HepG2 (cell line): ENCODE results near the gene AXIN1. TPM values are rescaled to one million over a fixed set of nuclear protein-coding genes. Genes with fewer than 3 reads are reported as not detected.

Experiments
- ATAC-seq: fragments of 200-7000 bp; cut with Tn5 transposase; 3 replicates; pipeline ENCODE4 v1.9.1; 2020; ENCODE audit warnings: mild to moderate bottlenecking, moderate library complexity
- BruUV-seq: library from RNA; stranded (reverse); fragments of 400-500 nt; replicated peaks from 2 replicates; lab custom pipeline; 2021; lab: Mats Ljungman, UMichigan
- CTCF ChIA-PET: fragments of 300-600 bp; formaldehyde crosslinking; extraction: SDS; loops from one replicate; lab custom pipeline; 2021; ENCODE audit warnings: low total read pairs, inconsistent platforms, low intra/inter-chr PET ratio; lab: Yijun Ruan, JAX
- POLR2A ChIA-PET: fragments of 350-600 bp; sonication (Branson Sonifier 250); formaldehyde crosslinking; loops from one replicate; lab custom pipeline; 2020; ENCODE audit warnings: antibody characterized with exemption, inconsistent platforms; lab: Yijun Ruan, JAX
- DNase-seq: peaks from one replicate; pipeline ENCODE4 v3.0.0-alpha.2; 2015; ENCODE audit warnings: low spot score
- FAIRE-seq: peaks from 3 replicates; lab custom pipeline; 2011; peaks lifted over from hg19 to GRCh38; lab: Jason Lieb, UNC
- H2AFZ ChIP-seq: one replicate; pipeline ENCODE4 v1.6.1; 2011; ENCODE audit warnings: low read length, inconsistent platforms
- H3K27ac ChIP-seq: fragments of 300-600 bp; 3 replicates; pipeline ENCODE4 v1.8.0; 2011; ENCODE audit warnings: mixed run types, mild to moderate bottlenecking, mixed read lengths, low read length, inconsistent platforms; ENCODE audit not compliant: insufficient read depth; ENCODE audit errors: extremely low read length
- H3K27me3 ChIP-seq, 2 experiments: fragments of 200-600 bp in 1 of 2; 2 replicates in 1 of 2; 3 replicates in 1 of 2; pipeline versions ENCODE4 v1.6.0 to v1.8.0; 2011; ENCODE audit warnings: low read length in 2 of 2, mild to moderate bottlenecking in 2 of 2, moderate library complexity in 2 of 2, inconsistent platforms in 1 of 2; ENCODE audit not compliant: insufficient read depth in 2 of 2, control insufficient read depth in 1 of 2
- H3K36me3 ChIP-seq, 2 experiments: fragments of 200-600 bp in 1 of 2; replicated peaks in 1 of 2; 2 replicates in 1 of 2; 3 replicates in 1 of 2; pipeline versions ENCODE4 v1.5.1 to v1.8.0; 2011; ENCODE audit warnings: low read length in 2 of 2, inconsistent platforms in 1 of 2; ENCODE audit not compliant: insufficient read depth in 2 of 2, control insufficient read depth in 1 of 2
- H3K4me1 ChIP-seq: 2 replicates; pipeline ENCODE4 v1.5.1; 2012; ENCODE audit warnings: low read length, inconsistent platforms; ENCODE audit not compliant: insufficient read depth
- H3K4me2 ChIP-seq: 2 replicates; pipeline ENCODE4 v1.6.0; 2011; ENCODE audit warnings: low read depth, low read length, inconsistent platforms
- H3K4me3 ChIP-seq, 3 experiments: fragments of 200-600 bp in 1 of 3; sonication (generic), shearing (Covaris generic) in 1 of 3; replicated peaks in 1 of 3; 2 replicates each; pipeline ENCODE4 v1.5.1; 2011 to 2016; ENCODE audit warnings: low read length in 3 of 3, inconsistent platforms in 2 of 3, low read depth in 2 of 3, mild to moderate bottlenecking in 2 of 3, control low read depth in 1 of 3, mixed read lengths in 1 of 3; ENCODE audit not compliant: insufficient read depth in 1 of 3
- H3K79me2 ChIP-seq: one replicate; pipeline ENCODE4 v1.6.1; 2011; ENCODE audit warnings: low read length, inconsistent platforms; ENCODE audit not compliant: insufficient read depth
- H3K9ac ChIP-seq: 2 replicates; pipeline ENCODE4 v1.6.0; 2011; ENCODE audit warnings: mild to moderate bottlenecking, low read depth, low read length, inconsistent platforms; ENCODE audit not compliant: insufficient read depth
- H3K9me3 ChIP-seq: 2 replicates; pipeline ENCODE4 v1.5.1; 2012; ENCODE audit warnings: mild to moderate bottlenecking, low read length
- H4K20me1 ChIP-seq: 2 replicates; pipeline ENCODE4 v1.6.0; 2011; ENCODE audit warnings: inconsistent platforms, mild to moderate bottlenecking, low read length, moderate library complexity; ENCODE audit not compliant: insufficient read depth
- HDAC2 ChIP-seq: sonication (generic); formaldehyde crosslinking; IDR thresholded peaks from 2 replicates; pipeline ENCODE4 v1.4.0; 2020; ENCODE audit warnings: missing genetic modification reagents
- MXI1 ChIP-seq: IDR thresholded peaks from 3 replicates; pipeline ENCODE4 v1.6.1; 2012; ENCODE audit warnings: low read depth, low read length, inconsistent platforms, borderline replicate concordance
- ZFP1 ChIP-seq: IDR thresholded peaks from 2 replicates; pipeline ENCODE4 v1.6.1; 2016
- ZMYM4 ChIP-seq: sonication (generic); formaldehyde crosslinking; IDR thresholded peaks from 2 replicates; pipeline ENCODE4 v1.8.1; 2023; ENCODE audit warnings: mild to moderate bottlenecking, missing genetic modification reagents
- ZNF235 ChIP-seq: sonication (generic); formaldehyde crosslinking; IDR thresholded peaks from 2 replicates; pipeline ENCODE4 v1.8.1; 2023; ENCODE audit warnings: mild to moderate bottlenecking, missing genetic modification reagents, borderline replicate concordance
- ZNF660 ChIP-seq: sonication (generic); formaldehyde crosslinking; IDR thresholded peaks from 2 replicates; pipeline ENCODE4 v1.5.1; 2020; ENCODE audit warnings: mild to moderate bottlenecking, low read depth, missing genetic modification reagents, borderline replicate concordance
- ZSCAN12 ChIP-seq: sonication (generic); formaldehyde crosslinking; IDR thresholded peaks from 2 replicates; pipeline ENCODE4 v1.9.0; 2021; ENCODE audit warnings: mild to moderate bottlenecking, missing genetic modification reagents
- WGBS: methylation state at CpG from one replicate; pipeline ENCODE4 v1.1.6; 2017; ENCODE audit warnings: low lambda C conversion rate; 5-methylcytosine and 5-hydroxymethylcytosine counted together
- in situ Hi-C: cut with HindIII; loops from 2 replicates; pipeline ENCODE4 v1.10.0; 2017; ENCODE audit warnings: low pct_unique_long_range_greater_than_20kb; ENCODE audit not compliant: extremely low pct_ligation_motif_present
- intact Hi-C: fragments of 100-400 bp; cut with micrococcal nuclease; formaldehyde crosslinking; loops from one replicate; pipeline ENCODE4 v1.10.0; 2022; ENCODE audit not compliant: unreplicated experiment
- polyA plus RNA-seq, 8 experiments: library from polyadenylated mRNA; depleted of rRNA in 3 of 8; stranded (reverse) in 7 of 8; unstranded in 1 of 8; fragments of >200 nt; fragmentation: Illumina TruSeq in 4 of 8; extraction: Trizol in 4 of 8; gene quantifications; 2 replicates each; pipeline versions ENCODE4 v1.2.1 to v1.2.3, GENCODE V29; 2011 to 2016; ENCODE audit warnings: low read depth in 4 of 8, missing spikeins in 1 of 8, mixed read lengths in 1 of 8; ENCODE audit not compliant: insufficient read depth in 1 of 8
- total RNA-seq, 5 experiments: library from RNA; depleted of rRNA; stranded (reverse); fragments of >200 nt; fragmentation: Illumina TruSeq; extraction: Trizol; gene quantifications; 2 replicates each; pipeline ENCODE4 v1.2.3, GENCODE V29; 2016; ENCODE audit warnings: low read depth in 1 of 5
- TF ChIP-seq, protein P1 (sequence below): sonication (generic); formaldehyde crosslinking; IDR thresholded peaks from 2 replicates; pipeline ENCODE4 v1.4.0; 2020; ENCODE audit warnings: missing genetic modification reagents, borderline replicate concordance
- TF ChIP-seq, protein P2 (sequence below): sonication (generic); formaldehyde crosslinking; IDR thresholded peaks from 2 replicates; pipeline ENCODE4 v1.5.0; 2020; ENCODE audit warnings: missing genetic modification reagents
- TF ChIP-seq, protein P3 (sequence below): sonication (generic); formaldehyde crosslinking; IDR thresholded peaks from 2 replicates; pipeline ENCODE4 v1.5.1; 2020; ENCODE audit warnings: missing genetic modification reagents, mild to moderate bottlenecking, borderline replicate concordance
- TF ChIP-seq, protein P4 (sequence below): sonication (generic); formaldehyde crosslinking; IDR thresholded peaks from 2 replicates; pipeline ENCODE4 v1.5.0; 2020; ENCODE audit warnings: missing genetic modification reagents

Gene AXIN1
- total and polyA plus RNA-seq, 2 of the 13 experiments (the other 11 are each of a cell fraction or from before 2014, with no cell fraction given) = 24.0 to 26.0 TPM

DNA sequence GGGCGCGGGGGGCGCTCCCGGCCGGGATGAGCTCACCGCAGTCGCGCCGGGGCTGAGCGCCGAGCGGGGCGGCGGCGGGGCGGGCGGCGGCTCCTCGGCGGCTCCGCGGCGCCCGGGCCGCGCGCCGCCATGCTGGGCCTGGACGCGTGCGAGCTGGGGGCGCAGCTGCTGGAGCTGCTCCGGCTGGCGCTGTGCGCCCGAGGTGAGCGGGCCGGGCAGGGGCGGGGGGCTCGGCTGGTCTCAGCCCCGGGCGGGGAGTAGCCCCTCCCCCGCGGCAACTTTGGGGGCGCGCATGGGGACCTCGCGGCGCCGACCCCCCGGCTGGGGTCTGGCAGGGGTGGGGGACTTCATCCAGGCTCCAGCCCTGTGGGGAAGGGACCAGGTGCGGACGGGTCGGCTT, 72.0 kb downstream of the AXIN1 start, which contains the start of gene ARHGDIG:
ARHGDIG (plus strand) TSS at position 40 of the 400 bp plus-strand sequence; CDS start at position 130, 90 bp downstream.
- Histone ChIP-seq H3K27me3 (peaks cover 9 to 50% of the 10 kb centered on the region in 2 experiments; a peak in 4 of 5 replicates), H3K79me2 (no peaks in the 10 kb centered on the region), H3K9ac (no peak within 1 kb of the TSS), H3K36me3 (no peaks in the 10 kb centered on the region), H3K27ac (no peak within 1 kb of the TSS), H3K4me2 (peak within 1 kb of the TSS; percentile 45), H2AFZ (no peak within 1 kb of the TSS), H3K4me3 (peak within 1 kb of the TSS; percentile 30 to 65 (median 33); a peak in 4 of 6 replicates), H4K20me1 (no peaks in the 10 kb centered on the region), H3K9me3 (no peaks in the 10 kb centered on the region), H3K4me1 (peaks cover 15% of the 10 kb centered on the region)
- ATAC-seq = no peak
- no peak for DNase-seq
- 40% methylated on average over 1 of the region's 54 CpGs for WGBS
- POLR2A ChIA-PET = interaction anchor here (2.3 kb wide), 1 partner anchor 45 kb away, joined by 7 read pairs; the partner anchor contains the start of gene FAM234A
- no TSS peak for BruUV-seq
- in situ Hi-C loops (no loop called here), intact Hi-C loops (no loop called here)
- no peak for TF ChIP-seq ZNF660 (CRISPR knock-in tag)
- CTCF ChIA-PET = no interaction called here
- FAIRE-seq = no peak

DNA sequence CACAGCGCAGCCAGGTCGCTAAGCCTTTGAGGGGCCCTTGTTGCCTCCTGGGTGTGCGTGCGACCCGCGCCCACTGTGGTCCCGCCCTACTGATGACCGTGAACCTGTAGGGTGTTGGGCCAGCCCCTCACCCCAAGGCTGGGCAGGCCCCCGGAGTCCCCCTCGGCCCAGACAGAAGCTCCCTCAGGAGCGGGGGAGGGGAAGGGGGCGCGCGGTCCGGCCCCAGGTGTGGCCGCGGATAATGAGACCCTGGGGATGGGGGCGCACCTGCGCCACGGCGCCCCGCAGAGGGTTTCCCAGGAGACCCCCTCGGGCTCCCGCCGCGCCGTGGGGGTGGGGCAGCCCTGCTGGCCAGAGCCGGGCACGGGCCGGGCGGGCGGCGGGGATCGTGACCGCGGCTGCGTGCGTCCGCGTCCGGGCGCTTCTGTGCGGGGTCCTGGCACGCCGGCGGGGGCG, 72.5 kb downstream of the AXIN1 start:
- H3K27ac ChIP-seq = no peak overlapping the region
- H3K9ac ChIP-seq = no peak overlapping the region
- DNase-seq (no peak), FAIRE-seq (no peak), ATAC-seq (no peak)
- peak overlapping the region in 2 of 3 experiments; percentile 9 to 46; a peak in 2 of 6 replicates for H3K4me3 ChIP-seq
- peaks cover 18% of the 10 kb centered on the region for H3K4me1 ChIP-seq
- WGBS = no CpG with 5 or more reads among the region's 47 CpGs
- H3K4me2 ChIP-seq = 0 out of 2 replicates have a peak overlapping the region, but pooled peaks have one; percentile 32
- in situ Hi-C loops = no loop called here
- intact Hi-C loops = no loop called here
- no peaks in the 10 kb centered on the region for H3K79me2 ChIP-seq
- POLR2A ChIA-PET = interaction anchor here (2.3 kb wide), 1 partner anchor 45 kb away, joined by 7 read pairs; the partner anchor contains the start of gene FAM234A
- no peaks in the 10 kb centered on the region for H3K9me3 ChIP-seq
- BruUV-seq = no TSS peak
- H3K27me3 ChIP-seq = peaks cover 9 to 54% of the 10 kb centered on the region in 2 experiments; a peak in 4 of 5 replicates
- CTCF ChIA-PET = no interaction called here
- H4K20me1 ChIP-seq = no peaks in the 10 kb centered on the region
- no peak overlapping the region for H2AFZ ChIP-seq
- H3K36me3 ChIP-seq = no peaks in the 10 kb centered on the region
- no peak for TF ChIP-seq ZNF235 (CRISPR knock-in tag)
- no peak for TF ChIP-seq MXI1
- TF ChIP-seq ZFP1 (CRISPR knock-in tag) = no peak
- no peak for TF ChIP-seq ZSCAN12 (CRISPR knock-in tag)
- TF ChIP-seq HDAC2 = no peak
- TF ChIP-seq, protein P1, sequence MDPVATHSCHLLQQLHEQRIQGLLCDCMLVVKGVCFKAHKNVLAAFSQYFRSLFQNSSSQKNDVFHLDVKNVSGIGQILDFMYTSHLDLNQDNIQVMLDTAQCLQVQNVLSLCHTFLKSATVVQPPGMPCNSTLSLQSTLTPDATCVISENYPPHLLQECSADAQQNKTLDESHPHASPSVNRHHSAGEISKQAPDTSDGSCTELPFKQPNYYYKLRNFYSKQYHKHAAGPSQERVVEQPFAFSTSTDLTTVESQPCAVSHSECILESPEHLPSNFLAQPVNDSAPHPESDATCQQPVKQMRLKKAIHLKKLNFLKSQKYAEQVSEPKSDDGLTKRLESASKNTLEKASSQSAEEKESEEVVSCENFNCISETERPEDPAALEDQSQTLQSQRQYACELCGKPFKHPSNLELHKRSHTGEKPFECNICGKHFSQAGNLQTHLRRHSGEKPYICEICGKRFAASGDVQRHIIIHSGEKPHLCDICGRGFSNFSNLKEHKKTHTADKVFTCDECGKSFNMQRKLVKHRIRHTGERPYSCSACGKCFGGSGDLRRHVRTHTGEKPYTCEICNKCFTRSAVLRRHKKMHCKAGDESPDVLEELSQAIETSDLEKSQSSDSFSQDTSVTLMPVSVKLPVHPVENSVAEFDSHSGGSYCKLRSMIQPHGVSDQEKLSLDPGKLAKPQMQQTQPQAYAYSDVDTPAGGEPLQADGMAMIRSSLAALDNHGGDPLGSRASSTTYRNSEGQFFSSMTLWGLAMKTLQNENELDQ (CRISPR knock-in tag) = no peak
- TF ChIP-seq, protein P2, sequence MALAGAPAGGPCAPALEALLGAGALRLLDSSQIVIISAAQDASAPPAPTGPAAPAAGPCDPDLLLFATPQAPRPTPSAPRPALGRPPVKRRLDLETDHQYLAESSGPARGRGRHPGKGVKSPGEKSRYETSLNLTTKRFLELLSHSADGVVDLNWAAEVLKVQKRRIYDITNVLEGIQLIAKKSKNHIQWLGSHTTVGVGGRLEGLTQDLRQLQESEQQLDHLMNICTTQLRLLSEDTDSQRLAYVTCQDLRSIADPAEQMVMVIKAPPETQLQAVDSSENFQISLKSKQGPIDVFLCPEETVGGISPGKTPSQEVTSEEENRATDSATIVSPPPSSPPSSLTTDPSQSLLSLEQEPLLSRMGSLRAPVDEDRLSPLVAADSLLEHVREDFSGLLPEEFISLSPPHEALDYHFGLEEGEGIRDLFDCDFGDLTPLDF (CRISPR knock-in tag) = no peak
- TF ChIP-seq, protein P3, sequence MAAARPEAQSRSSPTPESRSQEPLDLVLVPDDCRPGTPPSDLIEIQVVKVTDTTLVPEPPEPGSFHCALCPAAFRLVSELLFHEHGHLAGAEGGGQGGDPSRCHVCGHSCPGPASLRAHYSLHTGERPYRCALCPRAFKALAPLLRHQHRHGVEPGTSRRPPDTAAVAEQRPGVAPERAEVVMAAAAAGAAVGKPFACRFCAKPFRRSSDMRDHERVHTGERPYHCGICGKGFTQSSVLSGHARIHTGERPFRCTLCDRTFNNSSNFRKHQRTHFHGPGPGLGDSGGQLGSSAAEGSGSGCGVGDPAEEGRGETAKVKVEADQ = no peak
- TF ChIP-seq, protein P4, sequence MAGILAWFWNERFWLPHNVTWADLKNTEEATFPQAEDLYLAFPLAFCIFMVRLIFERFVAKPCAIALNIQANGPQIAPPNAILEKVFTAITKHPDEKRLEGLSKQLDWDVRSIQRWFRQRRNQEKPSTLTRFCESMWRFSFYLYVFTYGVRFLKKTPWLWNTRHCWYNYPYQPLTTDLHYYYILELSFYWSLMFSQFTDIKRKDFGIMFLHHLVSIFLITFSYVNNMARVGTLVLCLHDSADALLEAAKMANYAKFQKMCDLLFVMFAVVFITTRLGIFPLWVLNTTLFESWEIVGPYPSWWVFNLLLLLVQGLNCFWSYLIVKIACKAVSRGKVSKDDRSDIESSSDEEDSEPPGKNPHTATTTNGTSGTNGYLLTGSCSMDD (CRISPR knock-in tag) = no peak
- no peak for TF ChIP-seq ZMYM4 (CRISPR knock-in tag)
